GM12878 (cell line): ENCODE measurements around the gene AKR1C3.

Experiments used
- CBFB ChIP-seq: IDR thresholded peaks from 2 replicates; pipeline ENCODE4 v1.6.1; 2016; ENCODE audit warnings: antibody characterized with exemption, low read depth
- POLR2A ChIP-seq: IDR thresholded peaks from 2 replicates; pipeline ENCODE4 v1.6.1; 2011; ENCODE audit warnings: low read depth, mild to moderate bottlenecking, low read length
- SUZ12 ChIP-seq: fragments of 200-600 bp; sonication (generic); IDR thresholded peaks from one replicate; pipeline ENCODE4 v1.6.1; 2018; ENCODE audit warnings: antibody characterized with exemption, mild to moderate bottlenecking; ENCODE audit not compliant: unreplicated experiment
- YY1 ChIP-seq: IDR thresholded peaks from 2 replicates; pipeline ENCODE4 v1.6.1; 2011; ENCODE audit warnings: low read depth, mild to moderate bottlenecking, low read length
- ZNF207 ChIP-seq: fragments of 450-650 bp; IDR thresholded peaks from 2 replicates; pipeline ENCODE4 v1.6.1; 2014; ENCODE audit warnings: antibody characterized with exemption, mild to moderate bottlenecking, borderline replicate concordance
- TF ChIP-seq, protein P1 (sequence below), 3 experiments: IDR thresholded peaks in 2 of 3; conservative IDR thresholded peaks in 1 of 3; 2 replicates each; pipeline ENCODE4 v1.5.1; 2011; ENCODE audit warnings: low read depth in 3 of 3, low read length in 3 of 3, mild to moderate bottlenecking in 3 of 3, control low read depth in 2 of 3, moderate library complexity in 2 of 3, inconsistent platforms in 1 of 3, mixed read lengths in 1 of 3; ENCODE audit not compliant: control insufficient read depth in 2 of 3, insufficient read depth in 1 of 3; ENCODE audit errors: extremely low read depth in 1 of 3

DNA sequence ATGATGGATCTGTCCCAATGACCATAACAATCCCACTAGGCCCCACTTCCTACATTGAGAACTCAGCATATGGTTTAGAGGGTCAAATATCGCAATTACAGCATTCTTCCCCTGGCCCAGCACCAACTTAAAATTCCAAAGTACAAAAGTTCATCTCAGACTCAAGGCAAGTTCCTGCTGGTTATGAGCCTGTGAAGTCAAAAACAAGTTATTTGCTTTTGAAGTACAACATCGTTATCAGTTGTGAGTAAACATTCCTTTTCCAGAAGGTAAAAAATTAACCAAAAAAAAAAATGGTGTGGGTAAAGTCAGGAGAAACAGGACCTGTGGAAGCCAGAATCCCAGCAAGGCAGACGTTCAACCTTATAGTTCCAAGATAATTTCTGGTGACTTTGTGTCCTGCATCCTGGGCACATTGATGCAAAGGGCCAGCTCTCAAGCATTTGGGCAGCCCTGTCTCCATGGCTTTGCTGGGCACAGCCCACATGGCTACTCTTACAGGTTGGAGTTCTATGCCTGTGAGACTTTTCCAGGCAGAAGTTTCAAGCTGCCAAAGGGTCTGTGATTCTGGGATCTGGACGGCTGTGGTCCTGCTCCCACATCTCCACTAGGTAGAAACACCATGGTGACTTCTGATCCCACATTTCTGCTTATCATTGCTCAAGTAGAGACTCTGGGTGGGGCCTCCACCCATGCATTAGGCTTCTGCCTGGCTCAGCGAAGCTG, 53.2 kb downstream of the AKR1C3 start:
- TF ChIP-seq CBFB (no peak), SUZ12 (no peak), POLR2A (no peak), ZNF207 (no peak), YY1 (no peak)
- TF ChIP-seq, protein P1, sequence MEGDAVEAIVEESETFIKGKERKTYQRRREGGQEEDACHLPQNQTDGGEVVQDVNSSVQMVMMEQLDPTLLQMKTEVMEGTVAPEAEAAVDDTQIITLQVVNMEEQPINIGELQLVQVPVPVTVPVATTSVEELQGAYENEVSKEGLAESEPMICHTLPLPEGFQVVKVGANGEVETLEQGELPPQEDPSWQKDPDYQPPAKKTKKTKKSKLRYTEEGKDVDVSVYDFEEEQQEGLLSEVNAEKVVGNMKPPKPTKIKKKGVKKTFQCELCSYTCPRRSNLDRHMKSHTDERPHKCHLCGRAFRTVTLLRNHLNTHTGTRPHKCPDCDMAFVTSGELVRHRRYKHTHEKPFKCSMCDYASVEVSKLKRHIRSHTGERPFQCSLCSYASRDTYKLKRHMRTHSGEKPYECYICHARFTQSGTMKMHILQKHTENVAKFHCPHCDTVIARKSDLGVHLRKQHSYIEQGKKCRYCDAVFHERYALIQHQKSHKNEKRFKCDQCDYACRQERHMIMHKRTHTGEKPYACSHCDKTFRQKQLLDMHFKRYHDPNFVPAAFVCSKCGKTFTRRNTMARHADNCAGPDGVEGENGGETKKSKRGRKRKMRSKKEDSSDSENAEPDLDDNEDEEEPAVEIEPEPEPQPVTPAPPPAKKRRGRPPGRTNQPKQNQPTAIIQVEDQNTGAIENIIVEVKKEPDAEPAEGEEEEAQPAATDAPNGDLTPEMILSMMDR (IDR thresholded peaks at IDR 0.05 in 2 of 3, conservative IDR thresholded peaks at IDR 0.05 in 1 of 3; ENCODE audit: control insufficient read depth in 2 of 3, extremely low read depth in 1 of 3, insufficient read depth in 1 of 3, low read depth in 3 of 3, low read length in 3 of 3) = no peak
